ENCODE data around the gene MED26. TPM values are rescaled to one million over a fixed set of nuclear protein-coding genes. Genes with fewer than 3 reads are reported as not detected.

MED26 gene, protein sequence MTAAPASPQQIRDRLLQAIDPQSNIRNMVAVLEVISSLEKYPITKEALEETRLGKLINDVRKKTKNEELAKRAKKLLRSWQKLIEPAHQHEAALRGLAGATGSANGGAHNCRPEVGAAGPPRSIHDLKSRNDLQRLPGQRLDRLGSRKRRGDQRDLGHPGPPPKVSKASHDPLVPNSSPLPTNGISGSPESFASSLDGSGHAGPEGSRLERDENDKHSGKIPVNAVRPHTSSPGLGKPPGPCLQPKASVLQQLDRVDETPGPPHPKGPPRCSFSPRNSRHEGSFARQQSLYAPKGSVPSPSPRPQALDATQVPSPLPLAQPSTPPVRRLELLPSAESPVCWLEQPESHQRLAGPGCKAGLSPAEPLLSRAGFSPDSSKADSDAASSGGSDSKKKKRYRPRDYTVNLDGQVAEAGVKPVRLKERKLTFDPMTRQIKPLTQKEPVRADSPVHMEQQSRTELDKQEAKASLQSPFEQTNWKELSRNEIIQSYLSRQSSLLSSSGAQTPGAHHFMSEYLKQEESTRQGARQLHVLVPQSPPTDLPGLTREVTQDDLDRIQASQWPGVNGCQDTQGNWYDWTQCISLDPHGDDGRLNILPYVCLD
- total RNA-seq, result 5.0 and 11.0 TPM in 2 replicates

GRCh38 chr19:16628183-16628983 is at the start of gene MED26:
TSS of gene MED26 (minus strand) at chr19:16628204. CDS start at chr19:16627943, 261 bp downstream.

DNA sequence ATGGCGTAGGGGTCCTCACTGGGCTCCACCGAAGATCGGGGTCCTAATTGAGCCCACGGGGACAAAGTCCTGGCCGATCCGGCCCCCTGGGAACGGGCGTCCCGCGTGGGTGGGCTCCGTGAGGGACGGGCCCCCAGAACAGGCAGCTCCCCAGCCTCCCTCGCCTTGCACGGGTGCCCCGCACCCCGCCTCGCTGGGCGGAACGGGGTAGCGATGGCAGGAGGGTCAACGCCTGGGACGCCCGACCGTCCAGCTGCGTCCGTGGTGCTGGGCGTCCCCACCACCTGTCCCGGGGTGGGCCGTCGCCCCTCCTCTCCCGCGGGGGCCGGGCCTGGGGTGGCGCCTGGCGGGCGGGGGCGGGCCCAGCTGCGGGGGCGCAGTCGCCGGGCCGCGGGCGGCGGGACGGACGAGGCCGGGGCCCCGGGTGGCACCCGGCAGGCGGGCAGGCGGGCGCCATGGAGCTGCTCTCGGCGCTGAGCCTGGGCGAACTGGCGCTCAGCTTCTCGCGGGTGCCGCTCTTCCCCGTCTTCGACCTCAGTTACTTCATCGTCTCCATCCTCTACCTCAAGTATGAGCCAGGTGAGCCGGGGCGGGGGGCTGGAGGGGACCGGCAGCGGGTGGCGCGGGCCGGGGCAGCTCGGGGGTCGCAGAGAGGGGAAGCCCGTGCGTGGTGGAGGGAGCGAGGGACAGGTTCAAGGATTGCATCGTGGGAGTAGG is 32.9 kb upstream of the MED26 start, which contains the start of gene TMEM38A:
Gene TMEM38A, plus strand, starts transcription at position 377 of the 717 bp plus-strand sequence. Its CDS starts 79 bp downstream, at position 456.

GRCh38 chr19:16659832-16660708 is 32.1 kb upstream of the MED26 start, which contains the start of gene SMIM7:
TSS of gene SMIM7 (minus strand) at chr19:16660144. CDS start at chr19:16660110, 34 bp downstream.

GRCh38 chr19:16572332-16573211 is 55.4 kb downstream of the MED26 start, which contains the start of gene SLC35E1:
TSS of gene SLC35E1 (minus strand) at chr19:16572415. CDS start at chr19:16572364, 51 bp downstream.

GRCh38 chr19:16542045-16542909 is 85.7 kb downstream of the MED26 start, which contains the start of gene CHERP:
TSS of gene CHERP (minus strand) at chr19:16542437. CDS start at chr19:16542378, 59 bp downstream.

Small RNAs within 50 kb of the gene (small RNA-seq; reads per million reads assigned to genes)
- gene RN7SL146P (ENCODE audit: low replicate concordance), result not detected

Other genes starting within 250 kb of the MED26 start
- gene EPS15L1, start 156.2 kb downstream of the MED26 start, total RNA-seq, result 14.9 and 16.0 TPM in 2 replicates
- not detected in 2 replicates for gene CALR3, start 132.0 kb downstream of the MED26 start, total RNA-seq
- gene C19orf44, start 131.8 kb downstream of the MED26 start, total RNA-seq, result 4.6 and 5.9 TPM in 2 replicates
- gene CHERP, start 85.8 kb downstream of the MED26 start, total RNA-seq, result 7.9 and 9.2 TPM in 2 replicates
- 46.8 and 54.1 TPM in 2 replicates for gene SLC35E1, start 55.8 kb downstream of the MED26 start, total RNA-seq
- 63.4 and 68.9 TPM in 2 replicates for gene SMIM7, start 31.9 kb upstream of the MED26 start, total RNA-seq
- gene TMEM38A, start 32.9 kb upstream of the MED26 start, total RNA-seq, result 0.57 and 2.2 TPM in 2 replicates
- not detected in 2 replicates for gene NWD1, start 91.6 kb upstream of the MED26 start, total RNA-seq
- 28.0 and 37.7 TPM in 2 replicates for gene SIN3B, start 201.2 kb upstream of the MED26 start, total RNA-seq

Measured in placental pericyte (primary cell).